Measurements from ENCODE around the gene NKAIN1. TPM values are rescaled to one million over a fixed set of nuclear protein-coding genes. Genes with fewer than 3 reads are reported as not detected.
A peak's percentile ranks its signal among the peaks of the same experiment; 100 is the strongest.
"Not testable (repeated sequence)": the region's sequence is repeated elsewhere in the genome, so short reads cannot be mapped to it uniquely, and the experiment has no call there.

NKAIN1 gene
- total RNA-seq, 1 experiment from 2014 or later, result 1.7 TPM

GRCh38 chr1:31263408-31263807, 23.7 kb upstream of the NKAIN1 start:
- H3K27ac ChIP-seq (ENCODE audit: low read length), result no peak overlapping the region
- H3K4me1 ChIP-seq (ENCODE audit: control insufficient read depth, insufficient read depth, low read length), result no peaks in the 10 kb centered on the region
- intact Hi-C loops (cut with micrococcal nuclease; ENCODE audit: unreplicated experiment) (no loop called here), in situ Hi-C loops (cut with HindIII; ENCODE audit: low pct_unique_long_range_greater_than_20kb, low sequenced_read_pairs) (loop anchor here (5.0 kb wide), 1 partner anchor 66 kb away; no protein-coding TSS in a partner anchor)
- H3K9me3 ChIP-seq (ENCODE audit: control insufficient read depth, insufficient read depth, low read depth, low read length), result no peaks in the 10 kb centered on the region
- BruUV-seq (replicated peaks), result TSS peak; percentile 39
- H3K27me3 ChIP-seq (ENCODE audit: control insufficient read depth, insufficient read depth, low read length), result no peaks in the 10 kb centered on the region
- ChIA-PET CTCF (interaction anchor here (0.6 to 0.7 kb wide), 2 partner anchors 33 to 78 kb away, joined by 4 to 5 read pairs; partner anchors contain the start of genes SNRNP40 and ZCCHC17), POLR2A (interaction anchor here (0.6 kb wide), 1 partner anchor 74 kb away, joined by 3 read pairs; no protein-coding TSS in a partner anchor)
- H3K4me3 ChIP-seq (ENCODE audit: low read depth in 2 of 2, low read length in 2 of 2), result no peak overlapping the region
- peaks cover 30% of the 10 kb centered on the region for H3K36me3 ChIP-seq (ENCODE audit: control insufficient read depth, insufficient read depth, low read length)
- no peak for TF ChIP-seq SIN3A (IDR thresholded peaks at IDR 0.05; ENCODE audit: borderline replicate concordance, insufficient read depth, low read depth, low read length)
- TF ChIP-seq CTCF (IDR thresholded peaks at IDR 0.05), result no peak
- TF ChIP-seq REST (IDR thresholded peaks at IDR 0.05; ENCODE audit: insufficient read depth in 1 of 2, low read depth in 2 of 2, low read length in 1 of 2), result no peak
- no peak for TF ChIP-seq POLR2AphosphoS5 (IDR thresholded peaks at IDR 0.05; ENCODE audit: low read depth, low read length)
- no peak for TF ChIP-seq TCF7L2 (IDR thresholded peaks at IDR 0.05; ENCODE audit: low read depth, low read length)
- no peak for DNase-seq (ENCODE audit: low read depth, low spot score)
- no peak for ATAC-seq

- in situ Hi-C loops (cut with HindIII; ENCODE audit: low pct_unique_long_range_greater_than_20kb, low sequenced_read_pairs), result loop anchor here (5.0 kb wide), 1 partner anchor 65 kb away; no protein-coding TSS in a partner anchor
- POLR2A ChIA-PET, result not testable (repeated sequence)
Observed at GRCh38 chr1:31262393-31262792, 22.7 kb upstream of the NKAIN1 start.

GRCh38 chr1:31261916-31262315, 22.2 kb upstream of the NKAIN1 start:
- ChIA-PET CTCF (no interaction called here), POLR2A (no interaction called here)
- TF ChIP-seq SIN3A (IDR thresholded peaks at IDR 0.05; ENCODE audit: borderline replicate concordance, insufficient read depth, low read depth, low read length) (no peak), REST (IDR thresholded peaks at IDR 0.05; ENCODE audit: insufficient read depth in 1 of 2, low read depth in 2 of 2, low read length in 1 of 2) (no peak), CTCF (IDR thresholded peaks at IDR 0.05) (no peak), POLR2AphosphoS5 (IDR thresholded peaks at IDR 0.05; ENCODE audit: low read depth, low read length) (no peak), TCF7L2 (IDR thresholded peaks at IDR 0.05; ENCODE audit: low read depth, low read length) (no peak)
- Histone ChIP-seq H3K4me1 (ENCODE audit: control insufficient read depth, insufficient read depth, low read length) (no peaks in the 10 kb centered on the region), H3K27ac (ENCODE audit: low read length) (no peak overlapping the region), H3K27me3 (ENCODE audit: control insufficient read depth, insufficient read depth, low read length) (no peaks in the 10 kb centered on the region), H3K4me3 (ENCODE audit: low read depth in 2 of 2, low read length in 2 of 2) (no peak overlapping the region), H3K36me3 (ENCODE audit: control insufficient read depth, insufficient read depth, low read length) (peaks cover 32% of the 10 kb centered on the region), H3K9me3 (ENCODE audit: control insufficient read depth, insufficient read depth, low read depth, low read length) (no peaks in the 10 kb centered on the region)
- intact Hi-C loops (cut with micrococcal nuclease; ENCODE audit: unreplicated experiment), result no loop called here
- no TSS peak for BruUV-seq (replicated peaks)
- DNase-seq (ENCODE audit: low read depth, low spot score) (no peak), ATAC-seq (no peak)
- in situ Hi-C loops (cut with HindIII; ENCODE audit: low pct_unique_long_range_greater_than_20kb, low sequenced_read_pairs), result loop anchor here (5.0 kb wide), 1 partner anchor 65 kb away; no protein-coding TSS in a partner anchor

More at GRCh38 chr1:31262393-31262792, 22.7 kb upstream of the NKAIN1 start:
- ATAC-seq; H3K4me1 ChIP-seq (ENCODE audit: control insufficient read depth, insufficient read depth, low read length); H3K27me3 ChIP-seq (ENCODE audit: control insufficient read depth, insufficient read depth, low read length); H3K9me3 ChIP-seq (ENCODE audit: control insufficient read depth, insufficient read depth, low read depth, low read length); intact Hi-C loops (cut with micrococcal nuclease; ENCODE audit: unreplicated experiment); BruUV-seq (replicated peaks); H3K27ac ChIP-seq (ENCODE audit: low read length); H3K4me3 ChIP-seq (ENCODE audit: low read depth in 2 of 2, low read length in 2 of 2); DNase-seq (ENCODE audit: low read depth, low spot score); CTCF ChIA-PET: not testable (repeated sequence)
- peaks cover 32% of the 10 kb centered on the region for H3K36me3 ChIP-seq (ENCODE audit: control insufficient read depth, insufficient read depth, low read length)
